Gastrocnemius medialis (tissue), 4 donors: ENCODE data around the gene LDAH. TPM values are rescaled to one million over a fixed set of nuclear protein-coding genes. Genes with fewer than 3 reads are reported as not detected.

Source experiments
- ATAC-seq, 2 donors: fragments of 150-250 bp; one replicate each; pipeline ENCODE4 v1.9.1; 2016
- DNase-seq, 2 donors: peaks; one replicate each; pipeline ENCODE4 v3.0.0-alpha.2; 2019
- H3K27ac ChIP-seq, 4 donors: fragments of 200-600 bp; sonication (generic); 1 replicate in 1 of 4; 2 replicates in 3 of 4; pipeline ENCODE4 v1.5.1; 2016 to 2018; ENCODE audit warnings: mild to moderate bottlenecking in 2 of 4, moderate library complexity in 1 of 4
- H3K27me3 ChIP-seq, 3 donors: fragments of 200-600 bp; sonication (generic) in 2 of 3; 1 replicate in 1 of 3; 2 replicates in 2 of 3; pipeline versions ENCODE4 v1.5.1 to v1.6.0; 2016 to 2019; ENCODE audit warnings: mild to moderate bottlenecking in 1 of 3, moderate library complexity in 1 of 3
- H3K36me3 ChIP-seq, 2 donors: fragments of 200-600 bp; sonication (generic) in 1 of 2; one replicate each; pipeline ENCODE4 v1.5.1; 2017 to 2018
- H3K4me1 ChIP-seq, 2 donors: fragments of 200-600 bp; sonication (generic) in 1 of 2; one replicate each; pipeline ENCODE4 v1.5.1; 2016 to 2017; ENCODE audit warnings: mild to moderate bottlenecking in 2 of 2
- H3K4me3 ChIP-seq, 4 donors: fragments of 200-600 bp; sonication (generic) in 3 of 4; 1 replicate in 1 of 4; 2 replicates in 3 of 4; pipeline ENCODE4 v1.5.1; 2016 to 2019; ENCODE audit warnings: mild to moderate bottlenecking in 2 of 4
- H3K9me3 ChIP-seq, 3 donors: fragments of 200-600 bp; sonication (generic) in 2 of 3; 1 replicate in 1 of 3; 2 replicates in 2 of 3; pipeline ENCODE4 v1.5.1; 2016 to 2019
- CTCF ChIP-seq, 5 experiments: fragments of 450-650 bp in 3 of 5; fragments of 200-600 bp in 2 of 5; sonication (generic) in 2 of 5; IDR thresholded peaks in 4 of 5; conservative IDR thresholded peaks in 1 of 5; 1 replicate in 4 of 5; 2 replicates in 1 of 5; pipeline ENCODE4 v1.5.1; 2016 to 2019; ENCODE audit warnings: antibody characterized with exemption in 5 of 5, mild to moderate bottlenecking in 3 of 5, moderate library complexity in 3 of 5
- POLR2A ChIP-seq, 2 donors: fragments of 450-650 bp; IDR thresholded peaks; one replicate each; pipeline ENCODE4 v1.6.1; 2017; ENCODE audit warnings: antibody characterized with exemption in 2 of 2, mild to moderate bottlenecking in 2 of 2, moderate library complexity in 2 of 2
- in situ Hi-C, 4 donors: fragments of 200-750 bp; cut with MboI; loops; one replicate each; pipeline versions ENCODE4 v1.15.0 to v1.8.0; 2017; ENCODE audit warnings: low sequenced_read_pairs in 4 of 4
- intact Hi-C: fragments of 100-400 bp; cut with DNase I; formaldehyde crosslinking; loops from one replicate; pipeline ENCODE4 v1.15.1; 2023; ENCODE audit warnings: low total_unique reads
- total RNA-seq, 4 donors: library from RNA; depleted of rRNA; stranded (reverse); fragments of >200 nt; gene quantifications; one replicate each; pipeline versions ENCODE4 v1.1.0 to v1.2.3, GENCODE V29; 2016

The LDAH gene
- total RNA-seq, 4 donors from 2014 or later, result 0.97 to 2.2 (median 1.4) TPM

DNA sequence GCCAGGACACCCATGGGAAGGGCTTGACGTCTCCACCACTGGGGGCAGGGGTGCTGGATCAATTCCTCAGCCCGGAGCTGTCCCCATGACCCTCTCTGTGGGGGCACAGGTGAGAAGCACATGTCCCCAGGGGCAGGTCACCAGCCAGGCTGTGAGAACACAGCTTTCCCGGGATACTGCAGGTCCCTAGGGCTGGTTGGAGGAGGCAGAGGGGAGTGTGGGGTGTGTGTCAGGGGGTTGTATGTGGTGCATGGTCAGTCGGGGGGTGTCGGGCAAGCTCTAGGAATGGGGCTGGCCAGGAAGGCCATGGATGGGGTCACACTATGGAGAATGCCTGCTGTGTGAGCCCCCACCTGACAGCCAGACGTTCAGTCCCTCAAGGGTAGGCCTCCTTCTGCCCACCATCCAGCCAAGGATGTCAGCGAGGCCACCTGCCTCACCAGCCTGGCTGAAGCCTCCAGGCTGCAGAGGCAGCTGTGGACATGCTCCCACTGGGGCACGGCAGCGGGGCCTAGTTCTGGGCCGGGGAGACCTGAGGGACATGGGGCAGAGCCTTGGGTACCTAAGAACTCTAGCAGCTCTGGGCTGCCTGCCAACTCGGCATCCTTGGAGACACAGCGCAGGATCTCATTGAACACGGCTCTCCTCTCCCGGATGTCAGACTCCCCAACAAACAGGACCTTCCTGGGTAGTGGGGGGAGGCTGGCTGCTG is 182.3 kb downstream of the LDAH start:
- in situ Hi-C loops, result loop anchor here in 3 of 4 donors (5.0 to 25.0 kb wide), 3 partner anchors 198 to 578 kb away; partner anchors contain the start of genes LAPTM4A (in 1 of the 3) and PUM2 (in 1 of the 3)
- peaks cover 0 to 16% of the 10 kb centered on the region in 2 donors for H3K4me1 ChIP-seq

GRCh38 chr2:20638646-20639430 is 184.1 kb downstream of the LDAH start:
- Histone ChIP-seq H3K27me3 (no peaks in the 10 kb centered on the region), H3K4me1 (peaks cover 6 to 26% of the 10 kb centered on the region in 2 donors), H3K27ac (no peak overlapping the region), H3K9me3 (no peaks in the 10 kb centered on the region), H3K4me3 (no peak overlapping the region), H3K36me3 (peaks cover 0 to 16% of the 10 kb centered on the region in 2 donors)
- no peak for DNase-seq
- no peak for TF ChIP-seq CTCF (IDR thresholded peaks at IDR 0.05 in 4 of 5, conservative IDR thresholded peaks at IDR 0.05 in 1 of 5)
- TF ChIP-seq POLR2A (IDR thresholded peaks at IDR 0.05), result no peak
- no peak for ATAC-seq
- intact Hi-C loops (no loop called here), in situ Hi-C loops (loop anchor here in 3 of 4 donors (5.0 to 25.0 kb wide), 2 partner anchors 197 to 577 kb away; partner anchors contain the start of gene LAPTM4A (in 1 of the 3))

More for the DNA sequence above, 182.3 kb downstream of the LDAH start:
- H3K9me3 ChIP-seq, result no peaks in the 10 kb centered on the region
- ATAC-seq (no peak), DNase-seq (no peak)
- H3K27me3 ChIP-seq, result no peaks in the 10 kb centered on the region
- peaks cover 0 to 32% of the 10 kb centered on the region in 2 donors for H3K36me3 ChIP-seq
- intact Hi-C loops, result loop anchor here (5.0 kb wide), 1 partner anchor 243 kb away; no protein-coding TSS in a partner anchor
- TF ChIP-seq POLR2A (IDR thresholded peaks at IDR 0.05), result no peak
- TF ChIP-seq CTCF (IDR thresholded peaks at IDR 0.05 in 4 of 5, conservative IDR thresholded peaks at IDR 0.05 in 1 of 5), result no peak
- no peak overlapping the region for H3K4me3 ChIP-seq
- H3K27ac ChIP-seq, result peak overlapping the region in 3 of 4 donors; percentile 29 to 42 (median 41)

DNA sequence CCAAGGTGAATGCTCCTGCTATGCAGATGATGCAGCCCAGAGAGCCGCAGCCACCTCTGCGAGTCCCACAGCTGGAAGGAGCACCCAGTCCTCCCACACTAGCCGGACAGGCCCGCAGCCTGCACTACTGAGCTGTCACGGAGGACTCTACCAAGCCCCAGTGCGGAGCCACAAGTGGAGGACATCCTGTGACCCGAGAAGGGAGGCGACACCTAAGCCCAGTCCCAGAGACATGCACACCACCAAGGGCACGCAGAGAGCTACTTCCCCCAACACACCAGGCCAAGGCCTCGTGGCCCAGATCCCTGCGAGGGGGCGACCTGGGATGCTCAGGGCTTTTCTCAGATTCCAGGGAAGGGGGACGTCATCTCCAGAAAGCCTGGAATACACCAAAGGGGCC is 184.9 kb downstream of the LDAH start:
- no peaks in the 10 kb centered on the region for H3K27me3 ChIP-seq
- H3K27ac ChIP-seq, result no peak overlapping the region
- peaks cover 6 to 31% of the 10 kb centered on the region in 2 donors for H3K4me1 ChIP-seq
- no peak overlapping the region for H3K4me3 ChIP-seq
- no peak for TF ChIP-seq CTCF (IDR thresholded peaks at IDR 0.05 in 4 of 5, conservative IDR thresholded peaks at IDR 0.05 in 1 of 5)
- TF ChIP-seq POLR2A (IDR thresholded peaks at IDR 0.05), result no peak
- no peaks in the 10 kb centered on the region for H3K9me3 ChIP-seq
- intact Hi-C loops (no loop called here), in situ Hi-C loops (loop anchor here in 3 of 4 donors (5.0 to 25.0 kb wide), 2 partner anchors 196 to 576 kb away; partner anchors contain the start of gene LAPTM4A (in 1 of the 3))
- H3K36me3 ChIP-seq, result peaks cover 0 to 12% of the 10 kb centered on the region in 2 donors
- DNase-seq (no peak), ATAC-seq (no peak)

DNA sequence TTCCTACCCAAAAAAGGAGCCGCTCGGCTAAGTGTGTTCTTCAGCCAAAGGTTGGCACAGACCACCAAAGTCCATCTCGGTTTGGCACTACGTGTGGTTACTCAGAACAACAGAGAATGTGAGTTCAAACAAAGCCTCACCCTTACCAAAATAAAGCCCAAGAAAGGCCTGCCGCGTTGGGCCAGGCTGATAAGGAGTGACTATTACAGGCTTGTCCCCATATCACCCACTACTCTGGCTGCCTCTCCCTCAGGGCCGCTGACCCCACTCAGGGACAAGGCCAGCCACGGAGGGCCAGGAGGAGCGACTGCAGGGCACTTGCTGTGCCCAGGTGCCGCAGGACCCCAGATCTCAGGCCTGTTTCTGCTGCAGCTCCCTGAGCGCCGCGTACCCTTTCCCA is 185.8 kb downstream of the LDAH start:
- Histone ChIP-seq H3K4me1 (peaks cover 6 to 31% of the 10 kb centered on the region in 2 donors), H3K4me3 (no peak overlapping the region), H3K27ac (no peak overlapping the region), H3K9me3 (no peaks in the 10 kb centered on the region), H3K27me3 (no peaks in the 10 kb centered on the region), H3K36me3 (peaks cover 0 to 12% of the 10 kb centered on the region in 2 donors)
- TF ChIP-seq CTCF (IDR thresholded peaks at IDR 0.05 in 4 of 5, conservative IDR thresholded peaks at IDR 0.05 in 1 of 5) (no peak), POLR2A (IDR thresholded peaks at IDR 0.05) (no peak)
- intact Hi-C loops, result no loop called here
- in situ Hi-C loops, result loop anchor here in 3 of 4 donors (5.0 to 25.0 kb wide), 2 partner anchors 195 to 575 kb away; partner anchors contain the start of gene LAPTM4A (in 1 of the 3)
- DNase-seq, result peak in 1 of 2 donors; percentile 13
- ATAC-seq, result no peak
